ENCODE measurements around the gene TPSB2. TPM values are rescaled to one million over a fixed set of nuclear protein-coding genes. Genes with fewer than 3 reads are reported as not detected.

TPSB2 gene
- total RNA-seq, 6 experiments from 2014 or later = 0.24 to 1.6 (median 0.83) TPM; not detected in 2

DNA sequence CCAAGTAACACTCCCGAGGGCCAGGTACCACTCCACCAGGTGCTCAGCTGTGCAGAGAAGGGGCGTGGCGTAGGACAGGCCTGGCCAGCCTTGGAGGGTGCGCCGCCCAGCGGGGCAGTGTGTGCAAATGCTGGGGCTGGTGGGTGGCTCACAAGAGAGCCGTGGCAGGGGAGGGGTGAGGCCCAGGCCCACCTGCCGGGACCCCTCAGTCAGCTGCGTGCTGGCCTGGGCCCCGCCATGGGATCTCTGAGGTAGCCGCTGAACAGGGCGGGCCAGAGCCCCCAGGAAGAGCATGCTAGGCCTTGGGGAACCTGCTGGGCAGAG, 13.7 kb downstream of the TPSB2 start:
- Histone ChIP-seq H3K36me3 (peaks cover 0 to 8% (median 0%) of the 10 kb centered on the region in 4 donors), H3K4me3 (no peak overlapping the region), H3K4me1 (no peaks in the 10 kb centered on the region), H3K27ac (no peak overlapping the region), H3K9me3 (no peaks in the 10 kb centered on the region), H3K27me3 (no peaks in the 10 kb centered on the region)
- ATAC-seq (no peak), DNase-seq (no peak)
- TF ChIP-seq, protein P1, sequence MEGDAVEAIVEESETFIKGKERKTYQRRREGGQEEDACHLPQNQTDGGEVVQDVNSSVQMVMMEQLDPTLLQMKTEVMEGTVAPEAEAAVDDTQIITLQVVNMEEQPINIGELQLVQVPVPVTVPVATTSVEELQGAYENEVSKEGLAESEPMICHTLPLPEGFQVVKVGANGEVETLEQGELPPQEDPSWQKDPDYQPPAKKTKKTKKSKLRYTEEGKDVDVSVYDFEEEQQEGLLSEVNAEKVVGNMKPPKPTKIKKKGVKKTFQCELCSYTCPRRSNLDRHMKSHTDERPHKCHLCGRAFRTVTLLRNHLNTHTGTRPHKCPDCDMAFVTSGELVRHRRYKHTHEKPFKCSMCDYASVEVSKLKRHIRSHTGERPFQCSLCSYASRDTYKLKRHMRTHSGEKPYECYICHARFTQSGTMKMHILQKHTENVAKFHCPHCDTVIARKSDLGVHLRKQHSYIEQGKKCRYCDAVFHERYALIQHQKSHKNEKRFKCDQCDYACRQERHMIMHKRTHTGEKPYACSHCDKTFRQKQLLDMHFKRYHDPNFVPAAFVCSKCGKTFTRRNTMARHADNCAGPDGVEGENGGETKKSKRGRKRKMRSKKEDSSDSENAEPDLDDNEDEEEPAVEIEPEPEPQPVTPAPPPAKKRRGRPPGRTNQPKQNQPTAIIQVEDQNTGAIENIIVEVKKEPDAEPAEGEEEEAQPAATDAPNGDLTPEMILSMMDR (IDR thresholded peaks at IDR 0.05) = no peak
- no peak for TF ChIP-seq POLR2A (IDR thresholded peaks at IDR 0.05)
- WGBS (ENCODE audit: insufficient coverage, low coverage, low lambda C conversion rate, missing lambda C conversion rate) = no CpG with 5 or more reads among the region's 12 CpGs
- intact Hi-C loops (cut with DNase I) = no loop called here

- Histone ChIP-seq H3K9me3 (no peaks in the 10 kb centered on the region), H3K27me3 (no peaks in the 10 kb centered on the region), H3K4me1 (no peaks in the 10 kb centered on the region), H3K36me3 (peaks cover 0 to 10% (median 0%) of the 10 kb centered on the region in 4 donors), H3K4me3 (no peak overlapping the region), H3K27ac (no peak overlapping the region)
- 73% methylated on average over 11 of the region's 32 CpGs for WGBS (ENCODE audit: insufficient coverage, low coverage, low lambda C conversion rate, missing lambda C conversion rate)
- TF ChIP-seq, protein P1 (IDR thresholded peaks at IDR 0.05) = no peak
- TF ChIP-seq POLR2A (IDR thresholded peaks at IDR 0.05) = no peak
- ATAC-seq (no peak), DNase-seq (no peak)
- intact Hi-C loops (cut with DNase I) = no loop called here
Measured at GRCh38 chr16:1215574-1216295, 14.2 kb downstream of the TPSB2 start.

GRCh38 chr16:1214719-1215118, 15.3 kb downstream of the TPSB2 start:
- no peak overlapping the region for H3K27ac ChIP-seq
- no peak for DNase-seq
- no peaks in the 10 kb centered on the region for H3K9me3 ChIP-seq
- no peaks in the 10 kb centered on the region for H3K27me3 ChIP-seq
- no peak for ATAC-seq
- peaks cover 0 to 10% (median 0%) of the 10 kb centered on the region in 4 donors for H3K36me3 ChIP-seq
- intact Hi-C loops (cut with DNase I) = no loop called here
- no peak overlapping the region for H3K4me3 ChIP-seq
- WGBS (ENCODE audit: insufficient coverage, low coverage, low lambda C conversion rate, missing lambda C conversion rate) = 74% methylated on average over 6 of the region's 16 CpGs
- TF ChIP-seq POLR2A (IDR thresholded peaks at IDR 0.05) = no peak
- TF ChIP-seq, protein P1 (IDR thresholded peaks at IDR 0.05) = no peak
- no peaks in the 10 kb centered on the region for H3K4me1 ChIP-seq

GRCh38 chr16:1213796-1214372, 16.1 kb downstream of the TPSB2 start:
- Histone ChIP-seq H3K9me3 (no peaks in the 10 kb centered on the region), H3K4me3 (no peak overlapping the region), H3K4me1 (no peaks in the 10 kb centered on the region), H3K36me3 (peaks cover 0 to 10% (median 0%) of the 10 kb centered on the region in 4 donors), H3K27me3 (no peaks in the 10 kb centered on the region), H3K27ac (no peak overlapping the region)
- no peak for TF ChIP-seq POLR2A (IDR thresholded peaks at IDR 0.05)
- TF ChIP-seq, protein P1 (IDR thresholded peaks at IDR 0.05) = no peak
- ATAC-seq = no peak
- WGBS (ENCODE audit: insufficient coverage, low coverage, low lambda C conversion rate, missing lambda C conversion rate) = 77% methylated on average over 13 of the region's 25 CpGs
- no peak for DNase-seq
- intact Hi-C loops (cut with DNase I) = no loop called here

Measured in right lobe of liver (tissue), 6 donors.